GM12801 (cell line): Measurements from ENCODE around the gene GMPPA.

Experiments used
- CTCF ChIP-seq: IDR thresholded peaks from one replicate; pipeline ENCODE4 v1.5.1; 2011; ENCODE audit warnings: control low read depth; ENCODE audit not compliant: insufficient read length; ENCODE audit errors: extremely low read depth

The GMPPA gene

GRCh38 chr2:219475697-219476651, 22.7 kb upstream of the GMPPA start:
- no peak for TF ChIP-seq CTCF

- TF ChIP-seq CTCF = no peak
Measured at GRCh38 chr2:219476652-219477151, 22.0 kb upstream of the GMPPA start.

GRCh38 chr2:219477179-219477578, 21.5 kb upstream of the GMPPA start:
- TF ChIP-seq CTCF = no peak

GRCh38 chr2:219477815-219478214, 20.9 kb upstream of the GMPPA start:
- TF ChIP-seq CTCF = no peak

GRCh38 chr2:219478916-219479315, 19.8 kb upstream of the GMPPA start:
- TF ChIP-seq CTCF = no peak

GRCh38 chr2:219480004-219480403, 18.7 kb upstream of the GMPPA start:
- no peak for TF ChIP-seq CTCF

GRCh38 chr2:219482674-219483405, 15.9 kb upstream of the GMPPA start:
- TF ChIP-seq CTCF = no peak
